Measurements from ENCODE around the gene NLRP6. TPM values are rescaled to one million over a fixed set of nuclear protein-coding genes. Genes with fewer than 3 reads are reported as not detected.
"Not testable (repeated sequence)": the region's sequence is repeated elsewhere in the genome, so short reads cannot be mapped to it uniquely, and the experiment has no call there.

NLRP6 gene
- total and polyA plus RNA-seq, 2 donors from 2014 or later = 0.32 to 1.6 TPM

GRCh38 chr11:331358-332060 lies 53.3 kb downstream of the NLRP6 start:
- Histone ChIP-seq H3K4me1 (ENCODE audit: control insufficient read depth in 2 of 3, insufficient read depth in 2 of 3, low read depth in 1 of 3, low read length in 3 of 3) (peaks cover 2 to 11% (median 10%) of the 10 kb centered on the region in 3 donors), H3K36me3 (ENCODE audit: control insufficient read depth in 2 of 3, insufficient read depth in 3 of 3, low read length in 3 of 3) (no peaks in the 10 kb centered on the region), H3K9ac (ENCODE audit: low read length in 3 of 3) (no peak overlapping the region), H3K9me3 (ENCODE audit: control insufficient read depth in 2 of 3, insufficient read depth in 1 of 3, low read length in 3 of 3) (no peaks in the 10 kb centered on the region), H3K27ac (ENCODE audit: low read depth in 2 of 2, low read length in 2 of 2) (no peak overlapping the region), H3K4me3 (ENCODE audit: low read length in 3 of 3) (no peak overlapping the region), H3K27me3 (ENCODE audit: control insufficient read depth, insufficient read depth, low read length) (no peaks in the 10 kb centered on the region)
- TF ChIP-seq, protein P1, sequence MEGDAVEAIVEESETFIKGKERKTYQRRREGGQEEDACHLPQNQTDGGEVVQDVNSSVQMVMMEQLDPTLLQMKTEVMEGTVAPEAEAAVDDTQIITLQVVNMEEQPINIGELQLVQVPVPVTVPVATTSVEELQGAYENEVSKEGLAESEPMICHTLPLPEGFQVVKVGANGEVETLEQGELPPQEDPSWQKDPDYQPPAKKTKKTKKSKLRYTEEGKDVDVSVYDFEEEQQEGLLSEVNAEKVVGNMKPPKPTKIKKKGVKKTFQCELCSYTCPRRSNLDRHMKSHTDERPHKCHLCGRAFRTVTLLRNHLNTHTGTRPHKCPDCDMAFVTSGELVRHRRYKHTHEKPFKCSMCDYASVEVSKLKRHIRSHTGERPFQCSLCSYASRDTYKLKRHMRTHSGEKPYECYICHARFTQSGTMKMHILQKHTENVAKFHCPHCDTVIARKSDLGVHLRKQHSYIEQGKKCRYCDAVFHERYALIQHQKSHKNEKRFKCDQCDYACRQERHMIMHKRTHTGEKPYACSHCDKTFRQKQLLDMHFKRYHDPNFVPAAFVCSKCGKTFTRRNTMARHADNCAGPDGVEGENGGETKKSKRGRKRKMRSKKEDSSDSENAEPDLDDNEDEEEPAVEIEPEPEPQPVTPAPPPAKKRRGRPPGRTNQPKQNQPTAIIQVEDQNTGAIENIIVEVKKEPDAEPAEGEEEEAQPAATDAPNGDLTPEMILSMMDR (IDR thresholded peaks at IDR 0.05; ENCODE audit: borderline replicate concordance, extremely low read depth, insufficient read depth) = no peak
- intact Hi-C loops (cut with DNase I) = no loop called here
- DNase-seq (peak in 1 of 5 donors; percentile 65), FAIRE-seq (no peak)

GRCh38 chr11:332651-333480 lies 54.7 kb downstream of the NLRP6 start:
- FAIRE-seq (no peak), DNase-seq (no peak)
- no peak overlapping the region for H3K4me3 ChIP-seq (ENCODE audit: low read length in 3 of 3)
- H3K27me3 ChIP-seq (ENCODE audit: control insufficient read depth, insufficient read depth, low read length) = no peaks in the 10 kb centered on the region
- H3K9me3 ChIP-seq (ENCODE audit: control insufficient read depth in 2 of 3, insufficient read depth in 1 of 3, low read length in 3 of 3) = no peaks in the 10 kb centered on the region
- no peak overlapping the region for H3K27ac ChIP-seq (ENCODE audit: low read depth in 2 of 2, low read length in 2 of 2)
- TF ChIP-seq, protein P1 (IDR thresholded peaks at IDR 0.05; ENCODE audit: borderline replicate concordance, extremely low read depth, insufficient read depth) = no peak
- H3K9ac ChIP-seq (ENCODE audit: low read length in 3 of 3) = no peak overlapping the region
- peaks cover 3 to 5% (median 4%) of the 10 kb centered on the region in 3 donors for H3K4me1 ChIP-seq (ENCODE audit: control insufficient read depth in 2 of 3, insufficient read depth in 2 of 3, low read depth in 1 of 3, low read length in 3 of 3)
- no peaks in the 10 kb centered on the region for H3K36me3 ChIP-seq (ENCODE audit: control insufficient read depth in 2 of 3, insufficient read depth in 3 of 3, low read length in 3 of 3)
- intact Hi-C loops (cut with DNase I) = no loop called here

DNA sequence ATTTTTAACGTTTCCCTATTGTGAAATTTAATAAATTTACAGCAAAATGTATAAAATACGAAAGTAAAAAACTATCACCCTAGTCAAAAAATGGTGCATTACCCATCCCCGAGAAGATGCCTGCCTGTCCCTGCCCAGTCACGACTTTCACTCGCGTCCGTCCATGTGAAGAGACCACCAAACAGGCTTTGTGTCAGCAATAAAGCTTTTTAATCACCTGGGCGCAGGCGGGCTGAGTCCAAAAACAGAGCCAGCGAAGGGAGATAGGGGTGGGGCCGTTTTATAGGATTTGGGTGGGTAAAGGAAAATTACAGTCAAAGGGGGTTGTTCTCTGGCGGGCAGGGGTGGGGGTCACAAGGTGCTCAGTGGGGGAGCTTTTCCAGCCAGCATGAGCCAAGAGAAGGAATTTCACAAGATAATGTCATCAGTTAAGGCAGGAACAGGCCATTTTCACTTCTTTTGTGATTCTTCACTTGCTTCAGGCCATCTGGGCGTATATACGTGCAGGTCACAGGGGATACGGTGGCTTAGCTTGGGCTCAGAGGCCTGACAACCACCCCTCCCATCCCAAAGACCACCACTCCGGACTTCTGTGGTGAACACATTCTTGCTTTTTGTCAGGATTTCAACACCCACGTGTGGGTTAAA lies 55.5 kb downstream of the NLRP6 start:
- intact Hi-C loops (cut with DNase I); H3K9me3 ChIP-seq (ENCODE audit: control insufficient read depth in 2 of 3, insufficient read depth in 1 of 3, low read length in 3 of 3); H3K36me3 ChIP-seq (ENCODE audit: control insufficient read depth in 2 of 3, insufficient read depth in 3 of 3, low read length in 3 of 3); FAIRE-seq; DNase-seq; H3K4me3 ChIP-seq (ENCODE audit: low read length in 3 of 3); H3K4me1 ChIP-seq (ENCODE audit: control insufficient read depth in 2 of 3, insufficient read depth in 2 of 3, low read depth in 1 of 3, low read length in 3 of 3); H3K9ac ChIP-seq (ENCODE audit: low read length in 3 of 3); H3K27me3 ChIP-seq (ENCODE audit: control insufficient read depth, insufficient read depth, low read length); H3K27ac ChIP-seq (ENCODE audit: low read depth in 2 of 2, low read length in 2 of 2): not testable (repeated sequence)

All from kidney (tissue), 14 donors.